Activated effector memory CD4-positive, alpha-beta T cell treated with anti-CD3 and anti-CD28 coated beads, Interleukin-2, amount 50 U/mL, for 16 hours (primary cell): ENCODE data around the gene TSTD1.
"Not testable (repeated sequence)": the region's sequence is repeated elsewhere in the genome, so short reads cannot be mapped to it uniquely, and the experiment has no call there.

ENCODE experiments used
- DNase-seq: peaks from one replicate; pipeline ENCODE4 v3.0.0-alpha.2; 2020

The TSTD1 gene

GRCh38 chr1:161033751-161034150 is 5.0 kb downstream of the TSTD1 start:
- no peak for DNase-seq

GRCh38 chr1:161032409-161032808 is 6.4 kb downstream of the TSTD1 start:
- no peak for DNase-seq

DNA sequence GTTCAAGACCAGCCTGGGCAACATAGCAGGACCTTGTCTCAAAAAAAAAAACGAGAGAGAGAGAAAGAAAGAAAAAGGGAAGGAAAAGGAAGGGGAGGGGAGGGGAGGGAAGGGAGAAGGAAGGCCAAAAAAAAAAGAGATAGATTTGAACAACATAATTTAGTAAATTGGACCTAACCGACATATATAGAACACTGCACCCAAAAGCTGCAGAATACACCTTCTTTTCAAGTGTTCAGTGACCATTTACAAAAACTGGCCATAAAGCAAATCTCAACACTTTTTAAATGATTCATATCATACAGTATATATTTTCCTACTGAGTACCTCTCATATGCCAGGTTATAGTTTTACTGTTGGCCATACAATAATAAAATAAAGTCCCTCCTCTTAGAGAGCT is 6.9 kb downstream of the TSTD1 start:
- DNase-seq = no peak

- not testable (repeated sequence) for DNase-seq
These were observed 9.3 kb downstream of the TSTD1 start for GRCh38 chr1:161029466-161029865.

DNA sequence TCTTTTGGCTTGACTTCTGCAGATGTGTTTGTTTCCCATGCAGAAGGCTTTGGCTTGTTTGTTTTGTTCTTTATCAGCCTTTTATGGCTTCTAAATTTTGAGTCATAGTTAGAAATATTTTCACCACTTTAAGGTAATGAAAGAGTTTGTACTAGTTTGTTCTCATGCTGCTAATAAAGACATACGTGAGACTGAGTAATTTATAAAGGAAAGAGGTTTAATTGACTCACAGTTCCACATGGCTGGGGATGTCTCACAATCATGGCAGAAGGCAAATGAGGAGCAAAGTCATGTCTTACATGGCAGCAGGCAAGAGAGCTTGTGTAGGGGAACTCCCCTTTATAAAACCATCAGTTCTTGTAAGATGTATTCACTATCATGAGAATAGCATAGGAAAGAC is 11.8 kb downstream of the TSTD1 start:
- not testable (repeated sequence) for DNase-seq

DNA sequence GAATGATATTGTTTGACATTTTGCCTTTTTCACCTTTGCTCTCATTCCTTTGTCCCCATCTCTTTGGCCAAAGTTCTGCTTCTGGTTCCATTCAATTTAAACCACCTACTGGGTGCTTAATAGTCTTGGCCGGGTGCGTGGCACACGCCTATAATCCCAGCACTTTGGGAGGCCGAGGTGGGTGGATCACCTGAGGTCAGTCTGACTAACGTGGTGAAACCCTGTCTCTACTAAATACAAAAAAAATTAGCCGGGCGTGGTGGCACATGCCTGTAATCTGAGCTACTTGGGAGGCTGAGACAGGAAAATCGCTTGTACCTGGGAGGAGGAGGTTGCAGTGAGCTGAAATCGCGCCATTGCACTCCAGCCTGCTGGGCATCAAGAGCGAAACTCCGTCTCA is 16.3 kb downstream of the TSTD1 start:
- not testable (repeated sequence) for DNase-seq

GRCh38 chr1:161021970-161022353 is 16.8 kb downstream of the TSTD1 start:
- DNase-seq = no peak

DNA sequence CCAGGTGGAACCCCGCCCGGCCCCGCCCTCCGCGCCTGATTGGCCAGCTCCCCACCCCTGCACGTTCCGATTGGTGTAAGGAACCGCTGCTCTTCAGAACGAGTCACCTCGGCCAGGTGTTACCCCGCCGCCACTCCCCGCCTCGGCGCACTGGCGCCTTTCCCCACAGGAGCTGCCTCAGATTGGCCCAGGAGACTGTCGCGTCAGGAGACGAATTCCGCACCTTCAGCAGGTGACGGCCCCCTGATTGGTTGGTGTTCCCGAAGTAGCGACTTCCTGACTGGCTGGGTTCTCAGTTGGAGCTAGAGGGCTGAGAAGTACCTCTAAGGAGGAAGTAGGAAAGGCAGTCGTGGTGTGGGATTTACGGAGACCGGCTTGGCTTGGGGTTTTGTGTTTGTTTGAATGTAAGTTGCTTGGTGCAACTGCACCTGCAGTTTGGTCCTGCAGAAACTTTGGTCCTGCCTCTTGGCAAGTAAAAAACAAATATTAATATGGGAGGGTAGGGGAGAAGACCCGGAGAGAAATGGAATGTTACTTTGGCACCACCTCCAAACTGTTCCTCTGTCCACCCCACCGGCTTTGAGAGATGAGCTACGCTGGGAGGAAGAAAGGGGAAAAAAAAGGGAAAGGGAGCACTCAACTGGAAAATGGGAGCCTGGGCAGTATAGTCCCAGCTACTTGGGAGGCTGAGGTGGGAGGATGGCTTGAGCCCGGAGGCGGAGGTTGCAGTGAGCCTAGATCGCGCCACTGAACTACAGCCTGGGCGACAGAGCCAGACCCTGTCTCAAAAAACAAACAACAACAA is 17.4 kb downstream of the TSTD1 start:
- peak; percentile 94 for DNase-seq

DNA sequence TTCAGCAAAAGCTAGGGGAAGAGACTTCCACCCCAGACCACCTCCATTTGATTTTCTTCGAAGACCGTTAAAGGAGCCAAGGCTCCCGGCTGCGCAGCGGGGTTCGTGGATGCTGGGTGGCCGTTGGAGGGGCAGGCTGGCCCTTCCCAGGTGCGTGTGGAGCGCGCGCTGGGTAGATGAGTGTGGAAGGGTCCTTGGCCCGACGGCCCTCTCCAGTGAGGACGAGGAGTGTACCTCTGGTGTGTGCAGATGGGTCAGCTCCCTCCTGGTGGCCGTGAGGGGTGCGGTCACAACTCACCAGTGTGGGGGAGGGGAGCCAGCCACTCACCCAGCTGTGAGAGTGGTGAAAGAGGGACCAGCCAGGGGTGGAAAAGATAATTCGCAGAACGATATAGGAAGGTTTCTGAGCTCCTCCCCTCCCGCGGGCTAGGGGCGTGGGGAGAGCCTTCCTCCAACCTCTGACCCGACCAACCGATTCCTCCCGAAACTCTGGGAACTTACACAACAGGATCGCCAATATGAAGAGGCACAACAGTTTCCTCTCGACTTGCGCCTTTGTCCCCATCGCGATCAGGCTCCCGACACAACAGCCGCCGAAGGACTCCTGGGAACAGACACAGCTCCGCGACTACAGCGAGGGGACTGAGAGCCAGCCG is 18.1 kb downstream of the TSTD1 start, which contains the start of gene F11R:
TSS of gene F11R (minus strand) at position 644 of the 656 bp plus-strand sequence. CDS start at position 565, 79 bp downstream.
- peak; percentile 77 for DNase-seq

- peak; percentile 61 for DNase-seq
These were observed 18.8 kb downstream of the TSTD1 start for GRCh38 chr1:161019751-161020495.

- peak; percentile 24 for DNase-seq
These were observed 19.6 kb downstream of the TSTD1 start for GRCh38 chr1:161019111-161019660.

- DNase-seq = peak; percentile 4
These were observed 20.2 kb downstream of the TSTD1 start for GRCh38 chr1:161018631-161018930.

DNA sequence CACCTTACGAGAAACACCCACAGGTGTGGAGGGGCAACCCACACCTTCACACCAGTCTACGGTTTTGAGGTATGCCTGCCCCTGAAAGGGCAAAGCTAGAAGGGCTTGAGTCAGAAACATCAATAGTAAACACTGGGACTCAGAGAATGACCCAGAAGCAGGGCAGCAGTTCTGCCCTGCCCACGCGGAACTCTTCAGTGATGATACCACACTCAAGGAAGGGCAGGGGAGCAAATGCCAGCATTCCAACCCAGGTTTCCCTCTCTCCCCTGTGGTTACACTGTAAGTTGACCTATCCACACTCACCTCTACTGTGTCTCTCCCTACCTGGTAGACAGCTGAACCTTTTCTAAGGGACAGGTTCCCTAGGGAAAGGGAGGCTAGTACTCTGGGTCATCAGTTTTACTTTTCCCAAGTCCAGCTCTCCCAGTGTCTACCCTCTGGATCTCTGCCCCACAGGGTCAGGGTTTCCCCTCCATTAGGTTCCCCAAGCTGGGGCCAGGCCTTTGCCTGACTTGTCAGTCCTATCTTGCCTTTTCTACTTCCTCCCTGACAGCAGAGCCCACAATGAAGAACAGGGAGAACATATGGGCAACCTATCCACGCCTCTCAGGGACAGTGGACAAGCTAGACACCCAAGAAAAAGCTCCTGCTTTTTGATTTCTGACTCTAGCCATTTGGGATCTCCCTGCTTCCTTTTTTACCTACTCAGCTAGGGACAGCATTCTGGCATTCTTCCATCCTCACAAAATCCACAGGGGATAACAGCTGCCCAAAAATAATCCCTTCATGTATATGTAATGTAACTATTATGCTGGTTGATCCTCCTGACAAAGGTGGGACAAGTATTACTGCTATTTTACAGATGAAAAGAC is 20.8 kb downstream of the TSTD1 start:
- DNase-seq = no peak

GRCh38 chr1:161017181-161017580 is 21.6 kb downstream of the TSTD1 start:
- DNase-seq = not testable (repeated sequence)

- DNase-seq = not testable (repeated sequence)
These were observed 22.1 kb downstream of the TSTD1 start for GRCh38 chr1:161016683-161017082.

DNA sequence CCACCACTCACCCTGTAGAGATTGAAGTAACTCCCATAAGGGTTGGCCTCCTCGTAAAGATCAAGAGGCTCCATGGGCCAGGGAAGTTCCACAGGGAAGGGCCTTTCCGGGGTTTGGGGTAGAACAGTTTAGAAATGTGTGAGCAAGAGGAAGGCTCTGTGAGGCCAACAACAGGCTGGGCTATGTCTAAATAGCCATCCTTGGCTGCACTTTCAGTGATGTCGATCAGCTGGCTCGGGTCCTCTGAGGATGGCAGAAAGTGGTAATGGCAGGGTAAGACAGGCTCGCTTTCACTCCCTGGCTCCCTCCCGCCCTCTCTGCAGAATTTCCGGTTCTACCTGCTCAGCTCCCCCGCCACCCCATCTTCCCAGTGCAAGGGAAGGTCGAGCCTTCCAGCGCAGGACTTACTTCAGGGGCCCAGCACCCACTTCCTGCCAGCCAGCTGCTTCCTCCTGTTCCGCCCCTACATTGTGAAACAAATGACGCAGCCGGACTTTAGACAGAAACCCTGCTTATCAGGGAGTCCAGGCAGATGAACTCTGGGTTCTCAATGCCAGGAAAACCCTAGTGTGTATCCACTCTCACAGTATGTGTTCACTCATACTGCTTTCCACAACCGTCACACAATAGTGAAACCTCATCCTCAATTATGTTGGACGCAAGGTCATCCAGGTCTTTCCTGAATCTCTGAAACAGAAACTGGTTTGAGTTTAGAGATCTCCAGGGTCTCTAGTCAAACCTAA is 25.1 kb downstream of the TSTD1 start:
- DNase-seq = peak; percentile 84

GRCh38 chr1:161013131-161013487 is 25.7 kb downstream of the TSTD1 start:
- DNase-seq = no peak

DNA sequence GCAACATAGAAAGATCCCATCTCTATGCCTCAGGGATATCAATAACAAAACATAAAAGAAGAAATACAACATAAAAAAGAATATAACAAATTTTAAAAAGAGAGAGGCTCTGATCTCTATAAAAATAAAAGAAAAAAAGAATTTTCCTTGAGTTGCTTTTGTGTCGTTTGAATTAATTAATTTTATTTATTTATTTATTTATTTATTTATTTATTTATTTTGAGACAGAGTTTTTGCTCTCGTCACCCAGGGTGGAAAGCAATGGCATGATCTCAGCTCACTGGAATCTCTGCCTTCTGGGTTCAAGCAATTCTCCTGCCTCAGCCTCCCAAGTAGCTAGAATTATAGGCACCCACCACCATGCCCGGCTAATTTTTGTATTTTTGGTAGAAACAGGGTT is 26.3 kb downstream of the TSTD1 start:
- DNase-seq = no peak

GRCh38 chr1:161009602-161010211 is 29.1 kb downstream of the TSTD1 start:
- no peak for DNase-seq

DNA sequence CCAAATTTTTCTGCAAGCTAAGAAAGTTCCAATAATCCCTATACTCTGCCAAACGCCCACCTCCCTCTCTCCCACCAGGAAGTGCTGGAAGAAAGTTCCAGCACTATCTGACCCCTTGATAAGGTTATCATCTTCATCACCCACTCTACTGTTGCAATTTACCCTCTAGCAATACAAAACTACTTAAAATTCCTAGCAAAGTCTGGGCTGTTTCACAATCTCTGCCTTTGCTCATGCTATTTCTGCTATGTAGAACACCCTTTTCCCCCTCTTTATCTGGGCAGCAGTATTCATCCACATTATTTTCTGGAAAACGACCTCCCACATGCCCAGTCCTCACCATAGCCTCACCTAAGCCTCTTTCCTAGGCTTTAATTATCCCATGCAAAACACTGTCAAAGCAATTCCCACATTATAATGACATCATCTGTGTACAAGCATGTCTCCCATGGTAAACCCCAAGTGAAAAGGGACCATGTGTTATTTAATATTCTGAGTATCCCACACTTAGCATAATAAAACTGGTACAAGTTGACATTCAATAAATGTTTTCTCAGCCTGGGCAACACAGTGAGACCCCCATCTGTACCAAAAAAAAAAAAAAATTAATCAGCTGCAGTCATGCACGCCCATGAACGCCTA is 29.8 kb downstream of the TSTD1 start:
- no peak for DNase-seq

DNA sequence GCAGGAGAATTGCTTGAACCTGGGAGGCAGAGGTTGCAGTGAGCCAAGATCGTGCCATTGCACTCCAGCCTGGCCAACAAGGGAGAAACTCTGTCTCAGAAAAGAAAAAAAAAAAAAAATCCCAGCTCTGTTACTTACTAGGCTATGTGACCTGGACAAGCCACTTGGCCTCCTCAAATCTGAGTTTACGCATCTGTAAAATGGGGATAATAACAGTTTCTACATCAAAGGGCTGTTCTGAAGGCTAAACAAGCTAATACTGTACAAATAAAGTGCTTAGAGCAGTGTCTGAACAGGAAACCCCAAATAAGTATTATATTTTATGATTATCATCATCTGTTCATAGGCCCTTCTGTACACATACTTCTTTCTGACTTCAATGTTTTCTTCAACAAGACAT is 31.4 kb downstream of the TSTD1 start:
- DNase-seq = no peak
